HepG2 (cell line): ENCODE results near the gene THOC6. TPM values are rescaled to one million over a fixed set of nuclear protein-coding genes. Genes with fewer than 3 reads are reported as not detected.

Source experiments
- CAMTA2 ChIP-seq: sonication (generic); formaldehyde crosslinking; IDR thresholded peaks from 2 replicates; pipeline ENCODE4 v1.4.0; 2020; ENCODE audit warnings: mild to moderate bottlenecking, missing genetic modification reagents, borderline replicate concordance
- CC2D1A ChIP-seq: sonication (generic); formaldehyde crosslinking; IDR thresholded peaks from 2 replicates; pipeline ENCODE4 v1.8.1; 2023; ENCODE audit warnings: mild to moderate bottlenecking, missing genetic modification reagents
- KDM5B ChIP-seq: sonication (generic); formaldehyde crosslinking; IDR thresholded peaks from 2 replicates; pipeline ENCODE4 v1.4.0; 2020; ENCODE audit warnings: missing genetic modification reagents, mild to moderate bottlenecking, borderline replicate concordance
- NFKBIZ ChIP-seq: IDR thresholded peaks from 2 replicates; pipeline ENCODE4 v1.6.1; 2018; ENCODE audit warnings: missing genetic modification reagents, missing compliant biosample characterization
- POLR2G ChIP-seq: fragments of 200-400 bp; formaldehyde crosslinking; IDR thresholded peaks from 2 replicates; pipeline ENCODE4 v1.6.1; 2018; ENCODE audit warnings: mild to moderate bottlenecking, low read depth, low read length, moderate library complexity
- PRPF4 ChIP-seq: fragments of 200-400 bp; formaldehyde crosslinking; IDR thresholded peaks from 2 replicates; pipeline ENCODE4 v1.6.1; 2016; ENCODE audit warnings: low read length, low read depth; ENCODE audit not compliant: poor library complexity, severe bottlenecking
- ZBTB38 ChIP-seq: sonication (generic); formaldehyde crosslinking; IDR thresholded peaks from 2 replicates; pipeline ENCODE4 v1.5.1; 2020; ENCODE audit warnings: mild to moderate bottlenecking, missing genetic modification reagents
- ZC3H4 ChIP-seq: sonication (generic); formaldehyde crosslinking; IDR thresholded peaks from 2 replicates; pipeline ENCODE4 v1.4.0; 2020; ENCODE audit warnings: missing genetic modification reagents, borderline replicate concordance
- ZNF24 ChIP-seq: fragments of 450-650 bp; IDR thresholded peaks from 2 replicates; pipeline ENCODE4 v1.6.1; 2017; ENCODE audit warnings: antibody characterized with exemption, mild to moderate bottlenecking
- ZNF274 ChIP-seq: sonication (generic); formaldehyde crosslinking; IDR thresholded peaks from 2 replicates; pipeline ENCODE4 v1.5.1; 2020; ENCODE audit warnings: mild to moderate bottlenecking, missing genetic modification reagents
- ZNF34 ChIP-seq: sonication (generic); formaldehyde crosslinking; IDR thresholded peaks from 2 replicates; pipeline ENCODE4 v1.4.0; 2020; ENCODE audit warnings: mild to moderate bottlenecking, missing genetic modification reagents, borderline replicate concordance
- ZNF644 ChIP-seq: IDR thresholded peaks from 2 replicates; pipeline ENCODE4 v1.6.1; 2016; ENCODE audit warnings: low read depth
- ZNF687 ChIP-seq: sonication (generic); formaldehyde crosslinking; IDR thresholded peaks from 2 replicates; pipeline ENCODE4 v1.5.1; 2020; ENCODE audit warnings: mild to moderate bottlenecking, missing genetic modification reagents, moderate library complexity
- ZNF841 ChIP-seq: sonication (generic); formaldehyde crosslinking; IDR thresholded peaks from 2 replicates; pipeline ENCODE4 v1.8.1; 2023; ENCODE audit warnings: missing genetic modification reagents, borderline replicate concordance
- ZNF879 ChIP-seq: sonication (generic); formaldehyde crosslinking; IDR thresholded peaks from 2 replicates; pipeline ENCODE4 v1.8.1; 2023; ENCODE audit warnings: missing genetic modification reagents
- polyA plus RNA-seq, 8 experiments: library from polyadenylated mRNA; depleted of rRNA in 3 of 8; stranded (reverse) in 7 of 8; unstranded in 1 of 8; fragments of >200 nt; fragmentation: Illumina TruSeq in 4 of 8; extraction: Trizol in 4 of 8; gene quantifications; 2 replicates each; pipeline versions ENCODE4 v1.2.1 to v1.2.3, GENCODE V29; 2011 to 2016; ENCODE audit warnings: low read depth in 4 of 8, missing spikeins in 1 of 8, mixed read lengths in 1 of 8; ENCODE audit not compliant: insufficient read depth in 1 of 8
- total RNA-seq, 5 experiments: library from RNA; depleted of rRNA; stranded (reverse); fragments of >200 nt; fragmentation: Illumina TruSeq; extraction: Trizol; gene quantifications; 2 replicates each; pipeline ENCODE4 v1.2.3, GENCODE V29; 2016; ENCODE audit warnings: low read depth in 1 of 5
- TF ChIP-seq, protein P1 (sequence below): sonication (generic); formaldehyde crosslinking; IDR thresholded peaks from 2 replicates; pipeline ENCODE4 v1.4.0; 2020; ENCODE audit warnings: missing genetic modification reagents, borderline replicate concordance
- TF ChIP-seq, protein P2 (sequence below): sonication (generic); formaldehyde crosslinking; IDR thresholded peaks from 2 replicates; pipeline ENCODE4 v1.8.0; 2022; ENCODE audit warnings: missing genetic modification reagents, mild to moderate bottlenecking, borderline replicate concordance

Gene THOC6
- total and polyA plus RNA-seq, 2 of the 13 experiments (the other 11 are each of a cell fraction or from before 2014, with no cell fraction given): 32.1 to 37.0 TPM

- TF ChIP-seq CAMTA2 (CRISPR knock-in tag) (no peak), ZNF841 (CRISPR knock-in tag) (no peak), ZC3H4 (CRISPR knock-in tag) (no peak), ZNF24 (no peak), KDM5B (CRISPR knock-in tag) (no peak), ZNF687 (CRISPR knock-in tag) (peak; percentile 16; the same call in 1 of the 2 replicates), POLR2G (peak; percentile 16; the same call in 1 of the 2 replicates), PRPF4 (peak; percentile 96), ZBTB38 (CRISPR knock-in tag) (0 out of 2 replicates have a peak, but pooled peaks have one; percentile 17), NFKBIZ (CRISPR knock-in tag) (no peak), ZNF274 (CRISPR knock-in tag) (no peak), CC2D1A (CRISPR knock-in tag) (no peak), ZNF644 (no peak), ZNF879 (CRISPR knock-in tag) (no peak), ZNF34 (CRISPR knock-in tag) (no peak)
- TF ChIP-seq, protein P1, sequence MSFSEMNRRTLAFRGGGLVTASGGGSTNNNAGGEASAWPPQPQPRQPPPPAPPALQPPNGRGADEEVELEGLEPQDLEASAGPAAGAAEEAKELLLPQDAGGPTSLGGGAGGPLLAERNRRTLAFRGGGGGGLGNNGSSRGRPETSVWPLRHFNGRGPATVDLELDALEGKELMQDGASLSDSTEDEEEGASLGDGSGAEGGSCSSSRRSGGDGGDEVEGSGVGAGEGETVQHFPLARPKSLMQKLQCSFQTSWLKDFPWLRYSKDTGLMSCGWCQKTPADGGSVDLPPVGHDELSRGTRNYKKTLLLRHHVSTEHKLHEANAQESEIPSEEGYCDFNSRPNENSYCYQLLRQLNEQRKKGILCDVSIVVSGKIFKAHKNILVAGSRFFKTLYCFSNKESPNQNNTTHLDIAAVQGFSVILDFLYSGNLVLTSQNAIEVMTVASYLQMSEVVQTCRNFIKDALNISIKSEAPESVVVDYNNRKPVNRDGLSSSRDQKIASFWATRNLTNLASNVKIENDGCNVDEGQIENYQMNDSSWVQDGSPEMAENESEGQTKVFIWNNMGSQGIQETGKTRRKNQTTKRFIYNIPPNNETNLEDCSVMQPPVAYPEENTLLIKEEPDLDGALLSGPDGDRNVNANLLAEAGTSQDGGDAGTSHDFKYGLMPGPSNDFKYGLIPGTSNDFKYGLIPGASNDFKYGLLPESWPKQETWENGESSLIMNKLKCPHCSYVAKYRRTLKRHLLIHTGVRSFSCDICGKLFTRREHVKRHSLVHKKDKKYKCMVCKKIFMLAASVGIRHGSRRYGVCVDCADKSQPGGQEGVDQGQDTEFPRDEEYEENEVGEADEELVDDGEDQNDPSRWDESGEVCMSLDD: no peak
- TF ChIP-seq, protein P2, sequence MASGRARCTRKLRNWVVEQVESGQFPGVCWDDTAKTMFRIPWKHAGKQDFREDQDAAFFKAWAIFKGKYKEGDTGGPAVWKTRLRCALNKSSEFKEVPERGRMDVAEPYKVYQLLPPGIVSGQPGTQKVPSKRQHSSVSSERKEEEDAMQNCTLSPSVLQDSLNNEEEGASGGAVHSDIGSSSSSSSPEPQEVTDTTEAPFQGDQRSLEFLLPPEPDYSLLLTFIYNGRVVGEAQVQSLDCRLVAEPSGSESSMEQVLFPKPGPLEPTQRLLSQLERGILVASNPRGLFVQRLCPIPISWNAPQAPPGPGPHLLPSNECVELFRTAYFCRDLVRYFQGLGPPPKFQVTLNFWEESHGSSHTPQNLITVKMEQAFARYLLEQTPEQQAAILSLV (CRISPR knock-in tag): no peak
Observed at GRCh38 chr16:3007957-3008689, 15.7 kb upstream of the THOC6 start (continued).
